ENCODE measurements around the gene SLC17A7. TPM values are rescaled to one million over a fixed set of nuclear protein-coding genes. Genes with fewer than 3 reads are reported as not detected.

The SLC17A7 gene
- total and polyA plus RNA-seq, 4 donors = 0.15 to 4.7 (median 0.75) TPM

- Histone ChIP-seq H3K27me3 (ENCODE audit: control insufficient read depth in 1 of 2, insufficient read depth in 2 of 2, low read length in 1 of 2) (no peaks in the 10 kb centered on the region), H3K36me3 (ENCODE audit: control insufficient read depth in 1 of 2, insufficient read depth in 2 of 2, low read length in 1 of 2) (no peaks in the 10 kb centered on the region)
- no peak for ATAC-seq (ENCODE audit: low FRiP score)
These were observed 5.7 kb downstream of the SLC17A7 start for GRCh38 chr19:49435670-49436069.

GRCh38 chr19:49434907-49435583 is 6.3 kb downstream of the SLC17A7 start:
- ATAC-seq (ENCODE audit: low FRiP score) = no peak
- Histone ChIP-seq H3K9me3 (ENCODE audit: control insufficient read depth, low read length) (no peaks in the 10 kb centered on the region), H3K27ac (ENCODE audit: low read depth in 1 of 2, low read length in 2 of 2) (no peak overlapping the region), H3K27me3 (ENCODE audit: control insufficient read depth in 1 of 2, insufficient read depth in 2 of 2, low read length in 1 of 2) (no peaks in the 10 kb centered on the region), H3K36me3 (ENCODE audit: control insufficient read depth in 1 of 2, insufficient read depth in 2 of 2, low read length in 1 of 2) (no peaks in the 10 kb centered on the region), H3K4me1 (ENCODE audit: control insufficient read depth in 1 of 2, insufficient read depth in 2 of 2, low read length in 2 of 2) (no peaks in the 10 kb centered on the region), H3K4me3 (ENCODE audit: low read length in 2 of 2) (no peak overlapping the region)
- intact Hi-C loops (cut with DNase I) = no loop called here
- 89 to 92% methylated on average over 18 of the region's 18 CpGs for WGBS, 2 donors
- DNase-seq = no peak

More at GRCh38 chr19:49435670-49436069, 5.7 kb downstream of the SLC17A7 start:
- intact Hi-C loops (cut with DNase I) = no loop called here
- Histone ChIP-seq H3K4me3 (ENCODE audit: low read length in 2 of 2) (no peak overlapping the region), H3K4me1 (ENCODE audit: control insufficient read depth in 1 of 2, insufficient read depth in 2 of 2, low read length in 2 of 2) (no peaks in the 10 kb centered on the region), H3K9me3 (ENCODE audit: control insufficient read depth, low read length) (no peaks in the 10 kb centered on the region), H3K27ac (ENCODE audit: low read depth in 1 of 2, low read length in 2 of 2) (no peak overlapping the region)
- WGBS, 2 donors = 83 to 85% methylated on average over 10 of the region's 10 CpGs
- no peak for DNase-seq

- H3K9me3 ChIP-seq (ENCODE audit: control insufficient read depth, low read length) = no peaks in the 10 kb centered on the region
- H3K4me3 ChIP-seq (ENCODE audit: low read length in 2 of 2) = no peak overlapping the region
- ATAC-seq (ENCODE audit: low FRiP score) (no peak), DNase-seq (no peak)
- H3K27me3 ChIP-seq (ENCODE audit: control insufficient read depth in 1 of 2, insufficient read depth in 2 of 2, low read length in 1 of 2) = no peaks in the 10 kb centered on the region
- H3K36me3 ChIP-seq (ENCODE audit: control insufficient read depth in 1 of 2, insufficient read depth in 2 of 2, low read length in 1 of 2) = no peaks in the 10 kb centered on the region
- WGBS, 2 donors = 12 to 15% methylated on average over 29 to 31 of the region's 31 CpGs
- H3K4me1 ChIP-seq (ENCODE audit: control insufficient read depth in 1 of 2, insufficient read depth in 2 of 2, low read length in 2 of 2) = no peaks in the 10 kb centered on the region
- intact Hi-C loops (cut with DNase I) = no loop called here
- H3K27ac ChIP-seq (ENCODE audit: low read depth in 1 of 2, low read length in 2 of 2) = no peak overlapping the region
These were observed 8.0 kb downstream of the SLC17A7 start for GRCh38 chr19:49433240-49433901.

GRCh38 chr19:49432141-49433073 is 8.9 kb downstream of the SLC17A7 start:
- H3K27me3 ChIP-seq (ENCODE audit: control insufficient read depth in 1 of 2, insufficient read depth in 2 of 2, low read length in 1 of 2) = no peaks in the 10 kb centered on the region
- DNase-seq (no peak), ATAC-seq (ENCODE audit: low FRiP score) (no peak)
- H3K27ac ChIP-seq (ENCODE audit: low read depth in 1 of 2, low read length in 2 of 2) = no peak overlapping the region
- WGBS, 2 donors = 6 to 7% methylated on average over 62 to 63 of the region's 63 CpGs
- intact Hi-C loops (cut with DNase I) = no loop called here
- H3K4me1 ChIP-seq (ENCODE audit: control insufficient read depth in 1 of 2, insufficient read depth in 2 of 2, low read length in 2 of 2) = no peaks in the 10 kb centered on the region
- H3K4me3 ChIP-seq (ENCODE audit: low read length in 2 of 2) = no peak overlapping the region
- H3K9me3 ChIP-seq (ENCODE audit: control insufficient read depth, low read length) = no peaks in the 10 kb centered on the region
- H3K36me3 ChIP-seq (ENCODE audit: control insufficient read depth in 1 of 2, insufficient read depth in 2 of 2, low read length in 1 of 2) = no peaks in the 10 kb centered on the region

GRCh38 chr19:49431330-49431749 is 10.0 kb downstream of the SLC17A7 start:
- Histone ChIP-seq H3K36me3 (ENCODE audit: control insufficient read depth in 1 of 2, insufficient read depth in 2 of 2, low read length in 1 of 2) (no peaks in the 10 kb centered on the region), H3K9me3 (ENCODE audit: control insufficient read depth, low read length) (no peaks in the 10 kb centered on the region), H3K27ac (ENCODE audit: low read depth in 1 of 2, low read length in 2 of 2) (no peak overlapping the region), H3K4me1 (ENCODE audit: control insufficient read depth in 1 of 2, insufficient read depth in 2 of 2, low read length in 2 of 2) (no peaks in the 10 kb centered on the region), H3K27me3 (ENCODE audit: control insufficient read depth in 1 of 2, insufficient read depth in 2 of 2, low read length in 1 of 2) (no peaks in the 10 kb centered on the region), H3K4me3 (ENCODE audit: low read length in 2 of 2) (no peak overlapping the region)
- ATAC-seq (ENCODE audit: low FRiP score) (no peak), DNase-seq (no peak)
- WGBS, 2 donors = 48 to 61% methylated on average over 29 of the region's 29 CpGs
- intact Hi-C loops (cut with DNase I) = no loop called here

GRCh38 chr19:49430678-49431329 is 10.5 kb downstream of the SLC17A7 start:
- no peaks in the 10 kb centered on the region for H3K9me3 ChIP-seq (ENCODE audit: control insufficient read depth, low read length)
- H3K27me3 ChIP-seq (ENCODE audit: control insufficient read depth in 1 of 2, insufficient read depth in 2 of 2, low read length in 1 of 2) = peaks cover 0 to 3% of the 10 kb centered on the region in 2 donors
- no peaks in the 10 kb centered on the region for H3K4me1 ChIP-seq (ENCODE audit: control insufficient read depth in 1 of 2, insufficient read depth in 2 of 2, low read length in 2 of 2)
- ATAC-seq (ENCODE audit: low FRiP score) (no peak), DNase-seq (no peak)
- intact Hi-C loops (cut with DNase I) = no loop called here
- no peak overlapping the region for H3K4me3 ChIP-seq (ENCODE audit: low read length in 2 of 2)
- 64 to 71% methylated on average over 28 of the region's 28 CpGs for WGBS, 2 donors
- H3K27ac ChIP-seq (ENCODE audit: low read depth in 1 of 2, low read length in 2 of 2) = no peak overlapping the region
- no peaks in the 10 kb centered on the region for H3K36me3 ChIP-seq (ENCODE audit: control insufficient read depth in 1 of 2, insufficient read depth in 2 of 2, low read length in 1 of 2)

- Histone ChIP-seq H3K4me3 (ENCODE audit: low read length in 2 of 2) (no peak overlapping the region), H3K4me1 (ENCODE audit: control insufficient read depth in 1 of 2, insufficient read depth in 2 of 2, low read length in 2 of 2) (no peaks in the 10 kb centered on the region), H3K9me3 (ENCODE audit: control insufficient read depth, low read length) (no peaks in the 10 kb centered on the region), H3K27me3 (ENCODE audit: control insufficient read depth in 1 of 2, insufficient read depth in 2 of 2, low read length in 1 of 2) (peaks cover 0 to 3% of the 10 kb centered on the region in 2 donors), H3K27ac (ENCODE audit: low read depth in 1 of 2, low read length in 2 of 2) (no peak overlapping the region), H3K36me3 (ENCODE audit: control insufficient read depth in 1 of 2, insufficient read depth in 2 of 2, low read length in 1 of 2) (no peaks in the 10 kb centered on the region)
- ATAC-seq (ENCODE audit: low FRiP score) (no peak), DNase-seq (no peak)
- 76 to 77% methylated on average over 9 of the region's 9 CpGs for WGBS, 2 donors
- intact Hi-C loops (cut with DNase I) = no loop called here
These were observed 11.1 kb downstream of the SLC17A7 start for GRCh38 chr19:49430172-49430677.

Measured in aorta (tissue), 5 donors.